Measurements from ENCODE around the gene STX16.
"Not testable (repeated sequence)": the region's sequence is repeated elsewhere in the genome, so short reads cannot be mapped to it uniquely, and the experiment has no call there.

Gene STX16

GRCh38 chr20:58645412-58645968 lies 5.6 kb upstream of the STX16 start:
- no peak for DNase-seq (ENCODE audit: low read depth in 1 of 2, low spot score in 1 of 2)
- in situ Hi-C loops (cut with HindIII; ENCODE audit: low pct_unique_long_range_greater_than_20kb, low sequenced_read_pairs), result no loop called here
- TF ChIP-seq JUND (IDR thresholded peaks at IDR 0.05; ENCODE audit: low read depth), result no peak

- in situ Hi-C loops (cut with HindIII; ENCODE audit: low pct_unique_long_range_greater_than_20kb, low sequenced_read_pairs), result no loop called here
- TF ChIP-seq JUND (IDR thresholded peaks at IDR 0.05; ENCODE audit: low read depth), result no peak
- no peak for DNase-seq (ENCODE audit: low read depth in 1 of 2, low spot score in 1 of 2)
Observed at GRCh38 chr20:58646257-58646656, 4.8 kb upstream of the STX16 start.

GRCh38 chr20:58646703-58647102 lies 4.4 kb upstream of the STX16 start:
- TF ChIP-seq JUND (IDR thresholded peaks at IDR 0.05; ENCODE audit: low read depth), result no peak
- in situ Hi-C loops (cut with HindIII; ENCODE audit: low pct_unique_long_range_greater_than_20kb, low sequenced_read_pairs), result no loop called here
- no peak for DNase-seq (ENCODE audit: low read depth in 1 of 2, low spot score in 1 of 2)

GRCh38 chr20:58647162-58647795 lies 3.8 kb upstream of the STX16 start:
- TF ChIP-seq JUND (IDR thresholded peaks at IDR 0.05; ENCODE audit: low read depth), result no peak
- in situ Hi-C loops (cut with HindIII; ENCODE audit: low pct_unique_long_range_greater_than_20kb, low sequenced_read_pairs), result no loop called here
- DNase-seq (ENCODE audit: low read depth in 1 of 2, low spot score in 1 of 2), result no peak

GRCh38 chr20:58647796-58648501 lies 3.1 kb upstream of the STX16 start:
- in situ Hi-C loops (cut with HindIII; ENCODE audit: low pct_unique_long_range_greater_than_20kb, low sequenced_read_pairs), result no loop called here
- TF ChIP-seq JUND (IDR thresholded peaks at IDR 0.05; ENCODE audit: low read depth), result no peak
- no peak for DNase-seq (ENCODE audit: low read depth in 1 of 2, low spot score in 1 of 2)

GRCh38 chr20:58648502-58648825 lies 2.6 kb upstream of the STX16 start:
- in situ Hi-C loops (cut with HindIII; ENCODE audit: low pct_unique_long_range_greater_than_20kb, low sequenced_read_pairs); DNase-seq (ENCODE audit: low read depth in 1 of 2, low spot score in 1 of 2): not testable (repeated sequence)

- no peak for DNase-seq (ENCODE audit: low read depth in 1 of 2, low spot score in 1 of 2)
- in situ Hi-C loops (cut with HindIII; ENCODE audit: low pct_unique_long_range_greater_than_20kb, low sequenced_read_pairs), result no loop called here
Observed at GRCh38 chr20:58649288-58650180, 1.5 kb upstream of the STX16 start.

GRCh38 chr20:58650181-58650775 lies 805 bp upstream of the STX16 start:
- in situ Hi-C loops (cut with HindIII; ENCODE audit: low pct_unique_long_range_greater_than_20kb, low sequenced_read_pairs), result no loop called here
- TF ChIP-seq JUND (IDR thresholded peaks at IDR 0.05; ENCODE audit: low read depth), result no peak
- DNase-seq (ENCODE audit: low read depth in 1 of 2, low spot score in 1 of 2), result no peak

More at GRCh38 chr20:58649288-58650180, 1.5 kb upstream of the STX16 start:
- TF ChIP-seq JUND (IDR thresholded peaks at IDR 0.05; ENCODE audit: low read depth), result no peak

- no peak for DNase-seq (ENCODE audit: low read depth in 1 of 2, low spot score in 1 of 2)
- no peak for TF ChIP-seq JUND (IDR thresholded peaks at IDR 0.05; ENCODE audit: low read depth)
- in situ Hi-C loops (cut with HindIII; ENCODE audit: low pct_unique_long_range_greater_than_20kb, low sequenced_read_pairs), result no loop called here
Observed at GRCh38 chr20:58651559-58651945, 469 bp downstream of the STX16 start.

- no peak for TF ChIP-seq JUND (IDR thresholded peaks at IDR 0.05; ENCODE audit: low read depth)
- in situ Hi-C loops (cut with HindIII; ENCODE audit: low pct_unique_long_range_greater_than_20kb, low sequenced_read_pairs), result no loop called here
- DNase-seq (ENCODE audit: low read depth in 1 of 2, low spot score in 1 of 2), result peak; percentile 71 to 72
Observed at GRCh38 chr20:58651946-58652605, 993 bp downstream of the STX16 start.

GRCh38 chr20:58652606-58653294 lies 1.7 kb downstream of the STX16 start:
- DNase-seq (ENCODE audit: low read depth in 1 of 2, low spot score in 1 of 2), result no peak
- TF ChIP-seq JUND (IDR thresholded peaks at IDR 0.05; ENCODE audit: low read depth), result no peak
- in situ Hi-C loops (cut with HindIII; ENCODE audit: low pct_unique_long_range_greater_than_20kb, low sequenced_read_pairs), result no loop called here
